GM18907 (cell line): ENCODE data around the gene LRRC61.
"Not testable (repeated sequence)": the region's sequence is repeated elsewhere in the genome, so short reads cannot be mapped to it uniquely, and the experiment has no call there.

ENCODE experiments used
- ATAC-seq: cut with Tn5 transposase; IDR thresholded peaks from one replicate; pipeline ENCODE4 v1.9.1; 2021; ENCODE audit warnings: mild to moderate bottlenecking, moderate library complexity; ENCODE audit not compliant: unreplicated experiment

The LRRC61 gene

GRCh38 chr7:150307129-150307528 lies 16.0 kb upstream of the LRRC61 start:
- ATAC-seq = no peak

- no peak for ATAC-seq
Observed at GRCh38 chr7:150307904-150308303, 15.3 kb upstream of the LRRC61 start.

GRCh38 chr7:150308575-150308974 lies 14.6 kb upstream of the LRRC61 start:
- ATAC-seq = no peak

GRCh38 chr7:150311146-150311545 lies 12.0 kb upstream of the LRRC61 start:
- no peak for ATAC-seq

GRCh38 chr7:150311711-150312110 lies 11.4 kb upstream of the LRRC61 start:
- no peak for ATAC-seq

- not testable (repeated sequence) for ATAC-seq
Observed at GRCh38 chr7:150312649-150313366, 10.3 kb upstream of the LRRC61 start.

GRCh38 chr7:150313367-150313809 lies 9.8 kb upstream of the LRRC61 start:
- ATAC-seq = no peak

- no peak for ATAC-seq
Observed at GRCh38 chr7:150313870-150314269, 9.3 kb upstream of the LRRC61 start.

- ATAC-seq = no peak
Observed at GRCh38 chr7:150314639-150315239, 8.4 kb upstream of the LRRC61 start.

GRCh38 chr7:150316987-150317386 lies 6.2 kb upstream of the LRRC61 start:
- ATAC-seq = not testable (repeated sequence)

- ATAC-seq = no peak
Observed at GRCh38 chr7:150317748-150318444, 5.3 kb upstream of the LRRC61 start.

GRCh38 chr7:150321788-150322113 lies 1.4 kb upstream of the LRRC61 start:
- no peak for ATAC-seq

GRCh38 chr7:150322114-150322832 lies 882 bp upstream of the LRRC61 start:
- ATAC-seq = no peak

- no peak for ATAC-seq
Observed at GRCh38 chr7:150323682-150324372, 672 bp downstream of the LRRC61 start.

GRCh38 chr7:150324373-150324961 lies 1.3 kb downstream of the LRRC61 start:
- ATAC-seq = no peak

- no peak for ATAC-seq
Observed at GRCh38 chr7:150325110-150325611, 2.0 kb downstream of the LRRC61 start.

GRCh38 chr7:150325901-150326300 lies 2.7 kb downstream of the LRRC61 start:
- no peak for ATAC-seq

GRCh38 chr7:150326657-150327268 lies 3.6 kb downstream of the LRRC61 start:
- no peak for ATAC-seq

GRCh38 chr7:150327308-150327707 lies 4.2 kb downstream of the LRRC61 start:
- no peak for ATAC-seq
